Activated CD4-positive, alpha-beta memory T cell treated with anti-CD3 and anti-CD28 coated beads, Interleukin-2, amount 10 ng/mL, durations not matched to agents 7 days and 5 days (primary cell): ENCODE measurements around the gene NCKIPSD. TPM values are rescaled to one million over a fixed set of nuclear protein-coding genes. Genes with fewer than 3 reads are reported as not detected.
"Not testable (repeated sequence)": the region's sequence is repeated elsewhere in the genome, so short reads cannot be mapped to it uniquely, and the experiment has no call there.

Source experiments
- CTCF ChIA-PET: fragments of 350-600 bp; sonication (Branson Sonifier 250); formaldehyde crosslinking; loops from one replicate; lab custom pipeline; 2021; ENCODE audit warnings: antibody characterized with exemption, inconsistent platforms; lab: Charles Lee
- POLR2A ChIA-PET: fragments of 350-600 bp; sonication (Branson Sonifier 250); formaldehyde crosslinking; loops from one replicate; lab custom pipeline; 2021; ENCODE audit warnings: antibody characterized with exemption; lab: Charles Lee
- DNase-seq: peaks from one replicate; pipeline ENCODE4 v3.0.0-alpha.2; 2020
- H3K27ac Mint-ChIP-seq: one replicate; pipeline ENCODE4 v1.8.0; 2021; ENCODE audit warnings: mild to moderate bottlenecking, mixed read lengths
- H3K27me3 Mint-ChIP-seq: one replicate; pipeline ENCODE4 v1.8.0; 2021; ENCODE audit warnings: mixed read lengths
- H3K36me3 Mint-ChIP-seq: one replicate; pipeline ENCODE4 v1.8.0; 2021; ENCODE audit warnings: low read depth, mixed read lengths
- H3K4me1 Mint-ChIP-seq: one replicate; pipeline ENCODE4 v1.8.0; 2021; ENCODE audit warnings: mixed read lengths
- H3K4me3 Mint-ChIP-seq: one replicate; pipeline ENCODE4 v1.8.0; 2021; ENCODE audit warnings: mild to moderate bottlenecking, mixed read lengths
- H3K9me3 Mint-ChIP-seq: one replicate; pipeline ENCODE4 v1.8.0; 2021; ENCODE audit warnings: mixed read lengths
- total RNA-seq, 2 experiments: library from RNA; stranded (reverse); gene quantifications; one replicate each; pipeline ENCODE4 v1.2.3, GENCODE V29; 2021

NCKIPSD gene
- total RNA-seq = 10 to 100 TPM; 33.4 to 37.2 TPM

- Mint-ChIP-seq H3K36me3 (peaks cover 48% of the 10 kb centered on the region), H3K4me1 (peaks cover 31% of the 10 kb centered on the region), H3K27me3 (no peaks in the 10 kb centered on the region), H3K27ac (peak within 1 kb of the TSS; percentile 80), H3K9me3 (no peaks in the 10 kb centered on the region), H3K4me3 (peak within 1 kb of the TSS; percentile 90)
- CTCF ChIA-PET = interaction anchor here (0.5 to 2.0 kb wide), 21 partner anchors 10 to 917 kb away, joined by 3 to 13 read pairs (median 4); partner anchors contain the start of genes CELSR3, IP6K2, SLC25A20 and SLC26A6
- POLR2A ChIA-PET = interaction anchor here (1.4 kb wide), 1 partner anchor 30 kb away, joined by 6 read pairs; no protein-coding TSS in a partner anchor
- peak; percentile 91 for DNase-seq
These were observed at the start of gene NCKIPSD for GRCh38 chr3:48685603-48686511. TSS of gene NCKIPSD (minus strand) at chr3:48685915. CDS start at chr3:48685807, 108 bp downstream.

GRCh38 chr3:48735075-48735767 is 49.5 kb upstream of the NCKIPSD start:
- POLR2A ChIA-PET, H3K4me3 Mint-ChIP-seq, H3K9me3 Mint-ChIP-seq, H3K36me3 Mint-ChIP-seq, H3K4me1 Mint-ChIP-seq, DNase-seq, H3K27ac Mint-ChIP-seq, H3K27me3 Mint-ChIP-seq: not testable (repeated sequence)
- CTCF ChIA-PET = interaction anchor here (1.9 to 3.2 kb wide), 2 partner anchors 18 to 253 kb away, joined by 5 to 11 read pairs; partner anchors contain the start of gene IP6K2

- CTCF ChIA-PET, H3K9me3 Mint-ChIP-seq, H3K27me3 Mint-ChIP-seq, H3K4me3 Mint-ChIP-seq, H3K36me3 Mint-ChIP-seq, H3K27ac Mint-ChIP-seq, DNase-seq, H3K4me1 Mint-ChIP-seq, POLR2A ChIA-PET: not testable (repeated sequence)
These were observed 48.8 kb upstream of the NCKIPSD start for GRCh38 chr3:48734541-48734940.

GRCh38 chr3:48733752-48734518 is 48.2 kb upstream of the NCKIPSD start:
- H3K4me1 Mint-ChIP-seq, H3K27me3 Mint-ChIP-seq, DNase-seq, CTCF ChIA-PET, H3K27ac Mint-ChIP-seq, H3K9me3 Mint-ChIP-seq, H3K36me3 Mint-ChIP-seq, H3K4me3 Mint-ChIP-seq, POLR2A ChIA-PET: not testable (repeated sequence)

GRCh38 chr3:48727511-48727910 is 41.8 kb upstream of the NCKIPSD start:
- DNase-seq = no peak
- Mint-ChIP-seq H3K36me3 (no peaks in the 10 kb centered on the region), H3K27me3 (peaks cover 8% of the 10 kb centered on the region), H3K27ac (no peak overlapping the region), H3K9me3 (no peaks in the 10 kb centered on the region), H3K4me3 (no peak overlapping the region), H3K4me1 (no peaks in the 10 kb centered on the region)
- ChIA-PET CTCF (interaction anchor here (0.8 kb wide), 1 partner anchor 10 kb away, joined by 3 read pairs; the partner anchor contains the start of gene IP6K2), POLR2A (interaction anchor here (1.4 kb wide), 1 partner anchor 10 kb away, joined by 4 read pairs; the partner anchor contains the start of gene IP6K2)

- POLR2A ChIA-PET = interaction anchor here (1.3 kb wide), 1 partner anchor 8 kb away, joined by 4 read pairs; the partner anchor contains the start of gene IP6K2
- H3K4me1 Mint-ChIP-seq, H3K4me3 Mint-ChIP-seq, H3K36me3 Mint-ChIP-seq, H3K27ac Mint-ChIP-seq, H3K9me3 Mint-ChIP-seq, CTCF ChIA-PET, DNase-seq: not testable (repeated sequence)
- H3K27me3 Mint-ChIP-seq = peaks cover 10% of the 10 kb centered on the region
These were observed 39.6 kb upstream of the NCKIPSD start for GRCh38 chr3:48725185-48725855.

GRCh38 chr3:48723725-48724124 is 38.0 kb upstream of the NCKIPSD start:
- DNase-seq = no peak
- no peaks in the 10 kb centered on the region for H3K4me1 Mint-ChIP-seq
- no peaks in the 10 kb centered on the region for H3K9me3 Mint-ChIP-seq
- H3K4me3 Mint-ChIP-seq = no peak overlapping the region
- no peak overlapping the region for H3K27ac Mint-ChIP-seq
- CTCF ChIA-PET = interaction anchor here (0.8 kb wide), 1 partner anchor 16 kb away, joined by 3 read pairs; no protein-coding TSS in a partner anchor
- POLR2A ChIA-PET = interaction anchor here (0.6 kb wide), 1 partner anchor 14 kb away, joined by 3 read pairs; no protein-coding TSS in a partner anchor
- no peaks in the 10 kb centered on the region for H3K36me3 Mint-ChIP-seq
- peaks cover 20% of the 10 kb centered on the region for H3K27me3 Mint-ChIP-seq

GRCh38 chr3:48723293-48723692 is 37.6 kb upstream of the NCKIPSD start:
- H3K36me3 Mint-ChIP-seq, H3K9me3 Mint-ChIP-seq, H3K4me1 Mint-ChIP-seq, H3K27ac Mint-ChIP-seq, CTCF ChIA-PET, DNase-seq, H3K4me3 Mint-ChIP-seq: not testable (repeated sequence)
- peaks cover 25% of the 10 kb centered on the region for H3K27me3 Mint-ChIP-seq
- POLR2A ChIA-PET = interaction anchor here (0.6 kb wide), 1 partner anchor 13 kb away, joined by 3 read pairs; no protein-coding TSS in a partner anchor

GRCh38 chr3:48716982-48717746 is 31.4 kb upstream of the NCKIPSD start, which contains the start of gene IP6K2:
TSS of gene IP6K2 (minus strand) at chr3:48717221. CDS start at chr3:48695291, 21,930 bp downstream.
- DNase-seq = peak; percentile 99
- peaks cover 44% of the 10 kb centered on the region for H3K4me1 Mint-ChIP-seq
- no peaks in the 10 kb centered on the region for H3K9me3 Mint-ChIP-seq
- H3K27me3 Mint-ChIP-seq = peaks cover 19% of the 10 kb centered on the region
- H3K4me3 Mint-ChIP-seq = peak within 1 kb of the TSS; percentile 100
- ChIA-PET POLR2A (interaction anchor here (0.6 to 3.1 kb wide), 25 partner anchors 9 to 448 kb away, joined by 3 to 23 read pairs (median 4); partner anchors contain the start of genes ARIH2, CCDC51, CELSR3 and DALRD3), CTCF (interaction anchor here (0.6 to 2.2 kb wide), 8 partner anchors 11 to 377 kb away, joined by 3 to 11 read pairs (median 5); partner anchors contain the start of genes NCKIPSD, QRICH1 and WDR6)
- H3K27ac Mint-ChIP-seq = peak within 1 kb of the TSS; percentile 96
- H3K36me3 Mint-ChIP-seq = peaks cover 32% of the 10 kb centered on the region

- ChIA-PET POLR2A (interaction anchor here (0.6 to 3.1 kb wide), 29 partner anchors 8 to 586 kb away, joined by 3 to 23 read pairs (median 4); partner anchors contain the start of genes ARIH2, CCDC51, CELSR3 and DALRD3), CTCF (interaction anchor here (0.6 to 2.2 kb wide), 12 partner anchors 11 to 1257 kb away, joined by 3 to 11 read pairs (median 4); partner anchors contain the start of genes NCKIPSD, QRICH1 and WDR6)
- DNase-seq = peak; percentile 36
- Mint-ChIP-seq H3K4me3 (peak overlapping the region; percentile 100), H3K27me3 (peaks cover 19% of the 10 kb centered on the region), H3K36me3 (peaks cover 36% of the 10 kb centered on the region), H3K4me1 (peaks cover 48% of the 10 kb centered on the region), H3K9me3 (no peaks in the 10 kb centered on the region), H3K27ac (peak overlapping the region; percentile 96)
These were observed 30.8 kb upstream of the NCKIPSD start for GRCh38 chr3:48716508-48716981.
